MG63 (cell line): ENCODE measurements around the gene RAPSN. TPM values are rescaled to one million over a fixed set of nuclear protein-coding genes. Genes with fewer than 3 reads are reported as not detected.

ENCODE experiments used
- DNase-seq: peaks from one replicate; pipeline ENCODE4 v3.0.0-alpha.2; 2020
- H3K27me3 ChIP-seq: fragments of 250-450 bp; sonication (Bioruptor Pico); 2 replicates; pipeline ENCODE4 v1.5.1; 2020; ENCODE audit warnings: mild to moderate bottlenecking, moderate library complexity
- H3K36me3 ChIP-seq: fragments of 250-450 bp; sonication (Bioruptor Pico); 2 replicates; pipeline ENCODE4 v1.5.1; 2020; ENCODE audit warnings: mild to moderate bottlenecking, moderate library complexity
- H3K4me3 ChIP-seq: fragments of 250-450 bp; sonication (Bioruptor Pico); 2 replicates; pipeline ENCODE4 v1.5.1; 2020; ENCODE audit warnings: mild to moderate bottlenecking, moderate library complexity
- H3K9me3 ChIP-seq: fragments of 250-450 bp; sonication (Bioruptor Pico); 2 replicates; pipeline ENCODE4 v1.5.1; 2020; ENCODE audit warnings: mild to moderate bottlenecking, moderate library complexity
- total RNA-seq: library from RNA; depleted of rRNA; stranded (reverse); fragments of >200 nt; shearing (Covaris generic); gene quantifications from 2 replicates; pipeline ENCODE4 v1.2.3, GENCODE V29; 2014; ENCODE audit warnings: low replicate concordance; rRNA removed

The RAPSN gene
- total RNA-seq, 1 experiment from 2014 or later = 0.16 TPM

GRCh38 chr11:47391077-47391583 is 57.8 kb downstream of the RAPSN start:
- no peaks in the 10 kb centered on the region for H3K27me3 ChIP-seq

DNA sequence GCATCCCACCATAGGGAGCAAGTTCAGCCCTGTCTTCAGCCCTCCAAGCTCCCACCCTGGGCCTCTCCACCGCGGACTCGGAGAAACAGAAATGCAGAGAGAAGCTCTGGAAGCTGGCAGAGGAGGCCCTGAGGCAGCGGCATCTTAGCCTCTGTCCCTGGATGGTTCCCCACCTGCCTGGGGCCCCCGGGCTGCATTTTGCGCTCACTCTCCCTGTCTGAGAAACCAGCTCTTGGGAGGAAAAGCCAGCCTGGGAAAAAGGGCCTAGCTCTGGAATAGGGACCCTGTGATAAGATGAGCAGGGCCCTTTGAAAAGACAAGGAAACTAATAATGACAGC is 58.5 kb downstream of the RAPSN start:
- Histone ChIP-seq H3K36me3 (no peaks in the 10 kb centered on the region), H3K9me3 (no peaks in the 10 kb centered on the region), H3K27me3 (no peaks in the 10 kb centered on the region), H3K4me3 (no peak overlapping the region)
- no peak for DNase-seq

More at GRCh38 chr11:47391077-47391583, 57.8 kb downstream of the RAPSN start:
- no peak for DNase-seq
- Histone ChIP-seq H3K4me3 (no peak overlapping the region), H3K9me3 (no peaks in the 10 kb centered on the region), H3K36me3 (no peaks in the 10 kb centered on the region)

DNA sequence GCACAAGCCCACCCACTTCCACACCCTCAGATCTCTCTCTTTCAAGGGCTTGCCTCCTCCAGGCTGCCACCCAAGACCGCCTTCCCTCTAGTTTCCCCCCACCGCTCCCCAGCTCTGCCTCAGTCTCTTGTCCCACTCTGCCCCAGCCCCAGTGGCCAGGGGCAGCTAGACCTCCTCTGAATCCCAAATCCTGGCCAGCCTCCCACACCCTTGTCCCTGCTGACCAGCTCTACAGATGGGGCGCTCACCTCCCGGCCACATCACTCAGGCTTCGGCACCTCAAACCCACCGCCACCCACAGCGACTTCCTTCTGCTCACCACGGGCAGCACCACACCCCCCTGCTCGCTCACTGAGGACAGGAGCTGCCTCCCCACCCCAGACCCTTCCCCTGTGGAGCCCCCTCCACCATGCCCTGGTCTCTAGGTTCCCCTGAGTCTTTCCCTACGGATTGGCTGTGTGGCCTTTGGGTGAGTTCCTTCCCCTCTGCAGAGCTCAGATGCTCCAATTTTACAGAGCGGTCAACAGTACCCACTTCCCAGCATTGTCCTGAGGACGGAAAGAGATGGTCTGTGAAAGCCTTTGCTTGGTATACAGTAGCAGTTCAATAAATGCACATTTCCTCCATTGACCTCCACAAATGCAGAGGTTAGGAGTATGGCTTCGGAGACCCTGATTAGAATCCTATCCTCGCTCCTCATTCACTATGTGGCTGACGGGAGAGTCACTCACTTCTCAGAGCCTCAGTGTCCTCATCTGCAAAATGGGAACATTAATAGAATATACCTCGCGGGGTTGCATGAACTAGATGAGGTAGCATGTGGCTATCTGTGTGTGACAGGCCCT is 59.1 kb downstream of the RAPSN start:
- H3K9me3 ChIP-seq = no peaks in the 10 kb centered on the region
- H3K36me3 ChIP-seq = no peaks in the 10 kb centered on the region
- H3K27me3 ChIP-seq = no peaks in the 10 kb centered on the region
- no peak for DNase-seq
- no peak overlapping the region for H3K4me3 ChIP-seq

DNA sequence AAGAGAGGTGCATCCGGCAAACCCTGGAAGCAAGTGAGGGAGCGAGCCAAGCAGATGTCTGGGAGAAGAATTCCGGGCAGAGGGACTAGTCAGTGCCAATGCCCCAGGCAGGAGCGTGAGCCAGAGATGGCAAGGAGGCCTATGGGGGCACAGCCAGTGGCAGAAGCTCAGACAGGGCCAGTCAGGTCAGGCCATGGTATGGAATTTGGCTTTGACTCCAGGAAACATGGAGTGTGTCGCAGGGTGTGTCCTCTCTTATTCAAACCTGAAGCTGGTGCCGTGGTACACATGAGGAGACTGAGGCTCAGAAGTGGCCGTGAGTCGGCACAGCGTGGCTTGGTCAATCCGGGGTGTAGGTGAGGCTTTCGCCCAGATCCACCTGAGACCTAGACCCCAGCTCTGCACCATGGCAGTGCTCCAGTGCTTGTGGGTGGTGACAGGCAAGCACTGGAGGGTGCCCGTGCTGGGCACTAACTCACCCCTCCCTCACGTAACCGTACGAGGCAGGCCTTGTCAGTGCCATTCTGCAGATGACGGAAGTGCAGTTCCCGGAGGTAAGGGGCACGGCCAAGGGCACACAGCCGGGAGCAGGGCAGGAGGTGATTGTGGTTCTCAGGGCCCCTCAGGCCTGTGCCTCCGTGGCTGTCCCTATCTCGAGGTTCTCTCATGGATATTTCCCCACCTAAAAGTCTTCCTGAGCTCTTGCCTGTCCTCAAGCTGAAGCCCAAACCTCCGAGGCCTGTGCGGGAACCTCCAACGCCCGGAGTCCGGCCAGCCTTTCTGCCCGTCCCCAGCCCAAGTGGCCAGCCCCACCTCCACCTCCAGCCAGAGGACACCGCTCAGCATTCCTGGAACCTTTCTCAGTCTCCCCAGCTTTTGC is 60.0 kb downstream of the RAPSN start:
- Histone ChIP-seq H3K4me3 (no peak overlapping the region), H3K27me3 (no peaks in the 10 kb centered on the region), H3K36me3 (no peaks in the 10 kb centered on the region), H3K9me3 (no peaks in the 10 kb centered on the region)
- DNase-seq = no peak

GRCh38 chr11:47387944-47388696 is 60.8 kb downstream of the RAPSN start:
- no peak for DNase-seq
- Histone ChIP-seq H3K9me3 (no peaks in the 10 kb centered on the region), H3K36me3 (no peaks in the 10 kb centered on the region)

More at GRCh38 chr11:47387944-47388696, 60.8 kb downstream of the RAPSN start:
- H3K27me3 ChIP-seq = no peaks in the 10 kb centered on the region
- H3K4me3 ChIP-seq = no peak overlapping the region

Other genes with a start within 250 kb of the RAPSN start
- 13.9 and 20.0 TPM in 2 replicates for gene DDB2, start 234.2 kb downstream of the RAPSN start, total RNA-seq
- gene ACP2, start 200.3 kb downstream of the RAPSN start, total RNA-seq = 9.6 and 42.7 TPM in 2 replicates
- 11.3 and 12.6 TPM in 2 replicates for gene NR1H3, start 191.1 kb downstream of the RAPSN start, total RNA-seq
- 6.9 and 7.8 TPM in 2 replicates for gene MADD, start 179.0 kb downstream of the RAPSN start, total RNA-seq
- gene MYBPC3, start 96.4 kb downstream of the RAPSN start, total RNA-seq = not detected in 2 replicates
- not detected in 2 replicates for gene SPI1, start 70.6 kb downstream of the RAPSN start, total RNA-seq
- 34.0 and 51.1 TPM in 2 replicates for gene SLC39A13, start 40.5 kb downstream of the RAPSN start, total RNA-seq
- gene PSMC3, start 22.7 kb downstream of the RAPSN start, total RNA-seq = 147 and 165 TPM in 2 replicates
- gene CELF1, start 104.0 kb upstream of the RAPSN start, total RNA-seq = 69.3 and 86.9 TPM in 2 replicates
- gene PTPMT1, start 116.5 kb upstream of the RAPSN start, total RNA-seq = 24.4 and 86.0 TPM in 2 replicates
- gene KBTBD4, start 129.8 kb upstream of the RAPSN start, total RNA-seq = 30.9 and 37.1 TPM in 2 replicates
- gene NDUFS3, start 129.9 kb upstream of the RAPSN start, total RNA-seq = 109 and 118 TPM in 2 replicates
- gene FAM180B, start 137.5 kb upstream of the RAPSN start, total RNA-seq = not detected in 2 replicates
- gene C1QTNF4, start 145.3 kb upstream of the RAPSN start, total RNA-seq = not detected in 2 replicates
- gene MTCH2, start 193.4 kb upstream of the RAPSN start, total RNA-seq = 24.3 and 43.0 TPM in 2 replicates